ENCODE results near the gene SUMO3.
A peak's percentile ranks its signal among the peaks of the same experiment; 100 is the strongest.

Gene SUMO3

DNA sequence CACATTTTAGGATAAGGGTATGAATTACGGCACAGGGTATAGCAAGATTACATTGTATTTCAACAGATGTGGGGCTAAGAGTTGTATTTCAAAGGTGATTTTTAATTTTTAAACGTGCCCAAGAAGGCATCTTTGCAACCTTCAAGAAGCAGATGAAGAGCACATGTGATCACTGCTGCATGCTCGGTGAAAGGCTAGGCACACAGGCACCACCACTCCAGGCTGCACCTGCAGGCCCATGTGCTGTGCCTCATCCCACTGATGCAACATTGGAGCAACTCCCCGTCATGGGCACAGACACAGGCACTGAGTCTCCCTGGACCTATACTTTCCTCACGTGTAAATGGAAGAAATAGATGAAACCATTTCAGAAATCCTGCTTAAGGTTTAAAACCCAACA is 39.8 kb downstream of the SUMO3 start:
- no peak for DNase-seq

DNA sequence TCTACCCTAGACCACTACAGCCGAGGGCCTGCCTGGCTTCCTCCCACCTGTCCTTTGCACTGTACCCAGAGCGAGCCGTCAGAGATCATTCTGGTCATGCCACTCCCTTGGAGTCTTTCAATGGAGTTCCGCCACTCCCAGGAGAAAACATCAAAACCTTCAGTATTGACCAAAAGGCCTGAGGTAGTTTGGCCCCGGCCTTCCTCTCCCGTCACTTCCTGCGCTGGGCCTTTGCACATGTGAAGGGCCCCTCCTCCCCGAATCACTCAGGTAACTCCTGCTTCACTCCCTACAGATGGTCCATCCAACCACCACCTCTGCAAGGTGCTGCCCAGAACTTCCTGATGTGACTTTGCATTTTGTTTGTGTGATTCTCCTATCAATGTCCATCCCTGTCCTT is 42.9 kb downstream of the SUMO3 start:
- no peak for DNase-seq

DNA sequence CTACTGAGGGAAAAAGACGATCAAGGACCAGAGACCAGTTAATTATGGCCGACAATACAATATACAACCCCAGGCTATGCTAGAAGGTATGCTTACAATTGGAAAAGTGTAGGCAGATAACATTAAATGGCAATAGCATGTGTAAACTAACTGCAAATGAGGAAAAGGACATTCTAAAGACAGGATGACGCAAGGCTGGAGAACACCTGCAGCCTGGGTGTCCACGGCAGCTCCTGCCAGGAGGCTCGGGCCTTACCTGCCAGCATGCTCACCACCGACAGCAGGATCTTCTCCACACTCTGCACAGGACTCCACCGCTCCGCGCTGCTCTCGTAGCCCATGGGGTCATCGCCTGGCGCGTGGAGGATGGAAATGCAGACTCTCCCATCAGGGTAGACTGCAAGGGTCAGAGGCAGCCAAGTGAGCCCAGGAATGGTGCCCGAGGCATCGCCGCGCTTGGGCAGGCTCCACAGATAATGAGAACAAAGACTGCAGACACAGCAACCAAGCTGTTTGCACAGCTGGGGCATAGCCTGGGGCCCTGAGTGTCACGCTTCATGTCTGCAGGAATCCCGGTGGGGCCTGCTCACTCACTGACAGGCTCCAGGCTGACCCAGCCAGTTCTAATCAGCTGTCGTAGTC is 44.5 kb downstream of the SUMO3 start:
- DNase-seq: no peak

DNA sequence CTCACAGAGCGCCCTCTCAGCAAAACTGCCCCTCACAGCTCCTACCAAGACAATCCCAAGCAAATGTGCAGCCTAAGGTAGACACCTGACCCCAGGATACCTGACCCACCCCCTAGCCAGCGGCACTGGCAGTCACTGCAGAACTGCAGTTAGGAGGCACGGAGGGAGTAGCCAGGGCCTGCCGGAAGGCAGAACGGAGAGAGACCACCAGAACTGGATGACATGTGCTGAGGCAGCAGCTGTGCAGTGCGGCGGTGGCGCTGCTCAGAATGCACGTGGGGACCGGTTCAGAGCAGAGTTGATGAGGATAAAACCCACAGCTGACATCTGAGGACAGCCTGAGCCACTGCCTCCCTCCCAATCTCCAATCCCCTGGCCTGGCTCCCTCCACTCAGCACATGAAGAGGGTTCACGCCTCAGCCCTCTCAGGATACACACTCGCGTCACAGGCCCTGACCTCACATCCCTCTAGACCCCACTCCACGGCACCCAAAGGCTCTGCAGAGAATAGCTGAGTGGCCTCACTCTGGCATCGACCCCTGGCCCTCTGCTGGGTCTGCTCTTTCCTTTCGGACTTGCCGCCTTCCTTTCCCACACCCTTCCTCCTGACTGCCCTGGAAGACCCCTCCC is 45.9 kb downstream of the SUMO3 start:
- no peak for DNase-seq

DNA sequence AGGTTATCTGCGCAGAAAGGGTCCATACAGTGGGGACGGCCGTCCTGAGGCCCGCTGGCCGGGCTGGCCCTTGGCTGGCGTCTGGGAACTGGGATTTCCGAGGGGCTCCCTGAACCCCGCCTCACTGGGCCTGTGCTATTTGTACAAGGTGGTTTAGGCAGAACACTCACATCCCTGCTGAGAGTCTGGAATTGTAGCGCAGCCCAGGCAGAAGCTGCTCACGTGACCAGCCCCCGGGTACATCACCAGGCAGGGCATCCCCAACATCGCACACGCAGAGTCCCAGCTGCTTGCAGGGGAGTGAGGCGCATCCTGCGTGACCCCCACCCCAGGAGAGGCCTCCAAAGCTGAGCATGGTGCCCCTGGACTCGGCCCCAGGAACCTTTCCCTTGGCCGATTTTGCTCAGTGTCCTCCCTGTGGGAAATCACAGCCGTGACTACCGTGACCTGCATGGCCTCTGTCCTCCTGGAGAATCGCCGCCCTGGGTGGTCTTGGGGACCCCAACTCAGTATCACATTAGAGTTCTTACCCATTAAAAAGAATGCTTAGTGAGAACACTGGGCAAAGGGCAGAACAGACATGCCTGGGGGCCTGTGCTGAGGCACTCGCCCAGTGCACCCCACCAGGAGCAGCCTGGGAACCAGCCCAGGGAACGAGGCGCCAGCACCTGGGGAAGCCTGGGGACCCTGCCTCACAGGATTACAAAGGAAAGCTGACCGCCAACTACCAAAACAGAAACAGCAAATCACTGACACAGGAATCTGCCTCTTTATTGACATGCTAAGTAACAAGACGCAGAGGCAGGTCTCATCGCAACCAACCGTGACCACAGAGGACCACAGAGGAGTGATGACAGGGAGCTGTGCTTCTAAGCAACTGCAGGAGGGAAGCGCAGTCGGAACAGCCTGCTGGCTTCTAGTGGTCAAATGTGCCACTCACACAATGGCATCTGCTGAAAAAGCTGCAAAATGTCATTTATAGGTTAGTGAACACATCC is 49.7 kb downstream of the SUMO3 start:
- DNase-seq: no peak

DNA sequence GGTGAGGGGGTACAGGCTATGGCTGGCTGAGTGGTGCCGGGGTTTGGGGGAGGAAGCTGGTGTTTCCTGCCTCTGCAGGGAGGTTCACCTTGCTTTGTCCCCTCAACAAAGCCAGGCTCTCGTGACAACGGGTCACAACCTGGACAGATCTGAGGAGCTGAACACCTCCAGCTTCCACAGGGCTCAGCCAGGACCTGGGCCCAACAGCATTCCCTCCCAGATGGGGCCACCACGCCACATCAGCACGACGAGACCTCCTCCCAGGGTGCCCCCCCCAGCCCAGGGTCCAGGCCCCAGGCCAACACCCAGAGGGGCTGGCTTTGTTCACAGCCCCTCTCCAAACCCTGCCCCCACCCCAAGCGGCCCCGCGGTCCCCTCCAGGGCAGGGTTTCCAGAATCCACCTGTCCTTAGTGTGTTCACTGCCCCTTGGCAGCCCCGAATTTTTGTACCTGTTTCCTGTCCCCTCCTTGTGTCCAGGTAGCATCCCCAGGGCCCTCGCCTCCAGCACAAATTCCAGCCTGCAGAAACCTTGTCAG is 51.0 kb downstream of the SUMO3 start:
- DNase-seq: no peak

DNA sequence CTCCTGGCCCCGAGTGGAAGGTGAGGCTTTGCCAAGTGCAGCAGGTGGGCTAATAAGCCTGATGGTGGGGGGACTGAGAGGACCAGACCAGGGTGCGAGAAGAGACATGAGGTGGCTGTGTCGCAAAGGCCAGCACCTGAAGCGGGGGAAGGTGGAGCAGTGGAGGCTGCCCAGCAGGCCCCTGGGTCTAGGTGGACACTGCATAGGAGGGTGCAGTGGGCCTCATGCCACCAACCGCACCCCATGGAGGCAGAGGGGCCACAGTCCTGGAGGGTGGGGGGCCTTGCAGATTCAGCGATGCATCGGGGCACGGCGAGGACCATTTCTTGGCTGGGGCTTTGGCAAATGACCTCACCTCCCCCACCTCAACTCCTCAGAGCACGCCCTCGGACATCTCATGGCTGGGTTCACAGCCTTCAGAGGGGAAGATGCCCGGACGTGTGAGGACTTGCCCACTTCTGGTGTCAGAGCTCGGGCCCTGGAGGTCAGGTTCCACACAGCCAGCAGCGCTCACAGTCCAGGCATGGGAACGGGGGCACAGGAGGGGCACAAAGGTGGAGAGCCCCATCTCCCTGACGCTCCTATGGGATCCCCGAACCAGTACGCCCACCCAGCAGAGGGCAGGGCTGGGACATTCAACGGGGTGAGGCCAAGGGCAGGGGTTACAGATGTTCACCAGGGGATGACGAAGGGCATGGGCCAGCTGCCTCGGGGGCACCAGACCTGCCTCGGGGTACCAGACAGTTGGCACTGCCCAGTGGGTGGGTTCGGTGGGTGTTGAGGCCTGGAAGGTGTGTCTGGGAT is 51.6 kb downstream of the SUMO3 start:
- DNase-seq: no peak

DNA sequence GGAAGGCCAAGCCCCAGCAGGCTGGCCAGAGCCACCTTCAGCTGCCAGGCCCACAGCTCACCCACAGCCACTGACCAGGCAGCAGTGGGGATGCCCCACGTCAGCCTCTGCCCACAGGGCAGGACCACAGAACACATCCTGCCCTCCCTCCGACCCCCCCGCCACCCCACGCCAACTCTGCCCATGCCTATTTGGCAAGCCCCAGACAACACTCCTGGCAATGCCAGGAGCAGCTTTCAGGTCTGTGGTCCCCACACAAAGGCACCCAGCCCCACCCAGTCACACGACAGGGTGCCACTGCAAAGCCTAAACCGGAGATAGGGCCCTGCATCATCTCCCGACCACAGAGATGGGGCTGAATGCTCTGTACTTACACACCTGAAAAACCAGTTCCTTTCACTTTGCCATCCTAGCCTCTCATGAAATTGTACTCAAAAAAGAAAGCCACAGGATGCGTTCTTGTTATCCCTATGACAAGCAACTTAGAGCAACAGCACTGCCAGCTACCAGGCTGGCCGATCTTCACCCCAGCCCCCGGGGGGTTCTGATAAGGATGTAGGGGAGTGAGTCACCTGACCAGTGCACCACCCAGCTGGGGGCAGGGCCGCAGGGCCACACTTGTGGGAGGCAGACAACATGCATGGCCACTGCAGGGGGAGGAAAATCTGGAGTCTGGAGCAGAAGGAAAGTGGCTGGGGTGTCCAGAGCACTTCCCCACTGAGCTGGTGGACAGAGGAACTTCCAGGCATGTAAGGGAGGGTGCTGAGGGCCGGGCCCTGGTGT is 52.4 kb downstream of the SUMO3 start:
- no peak for DNase-seq

DNA sequence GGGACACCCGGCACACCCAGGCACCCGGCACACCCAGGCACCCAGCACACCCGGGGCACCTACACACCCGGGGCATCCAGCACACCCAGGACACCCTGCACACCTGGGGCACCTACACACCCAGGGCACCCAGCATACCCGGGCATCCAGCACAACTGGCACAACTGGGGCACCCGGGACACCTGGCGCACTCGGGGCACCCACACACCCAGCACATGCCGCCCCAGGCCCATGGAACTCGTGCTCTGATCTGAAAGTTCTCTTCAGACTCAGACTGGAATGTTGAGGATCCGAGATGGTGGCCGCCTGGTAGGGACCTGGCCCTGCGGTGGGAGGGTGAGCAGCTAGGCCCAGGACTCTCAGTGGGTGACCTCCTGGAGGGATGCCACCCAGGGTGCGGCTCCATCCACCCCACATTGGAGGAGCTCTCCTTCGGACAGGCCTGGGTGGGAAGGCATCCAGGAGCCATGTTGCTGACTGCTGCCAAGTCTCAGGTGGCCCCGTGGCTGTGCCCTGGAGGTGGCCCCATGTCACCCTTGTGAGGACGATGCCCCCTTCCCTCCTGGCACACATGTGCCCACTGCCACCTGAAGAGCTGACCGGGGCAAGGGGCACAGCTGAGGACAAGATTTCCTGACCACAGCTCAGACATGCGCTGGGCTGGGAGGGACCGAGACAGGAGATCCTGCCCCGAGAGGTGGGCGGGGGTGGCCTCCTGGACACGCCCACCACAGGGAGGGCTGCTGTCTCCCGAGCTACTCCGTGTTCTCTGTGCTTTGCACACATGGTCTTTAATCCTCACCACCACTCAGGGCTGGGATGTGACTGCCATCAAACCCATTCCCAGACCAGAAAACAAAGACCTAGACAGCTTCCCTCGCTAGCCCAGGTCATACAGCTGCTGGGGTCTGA is 53.3 kb downstream of the SUMO3 start:
- DNase-seq: no peak

DNA sequence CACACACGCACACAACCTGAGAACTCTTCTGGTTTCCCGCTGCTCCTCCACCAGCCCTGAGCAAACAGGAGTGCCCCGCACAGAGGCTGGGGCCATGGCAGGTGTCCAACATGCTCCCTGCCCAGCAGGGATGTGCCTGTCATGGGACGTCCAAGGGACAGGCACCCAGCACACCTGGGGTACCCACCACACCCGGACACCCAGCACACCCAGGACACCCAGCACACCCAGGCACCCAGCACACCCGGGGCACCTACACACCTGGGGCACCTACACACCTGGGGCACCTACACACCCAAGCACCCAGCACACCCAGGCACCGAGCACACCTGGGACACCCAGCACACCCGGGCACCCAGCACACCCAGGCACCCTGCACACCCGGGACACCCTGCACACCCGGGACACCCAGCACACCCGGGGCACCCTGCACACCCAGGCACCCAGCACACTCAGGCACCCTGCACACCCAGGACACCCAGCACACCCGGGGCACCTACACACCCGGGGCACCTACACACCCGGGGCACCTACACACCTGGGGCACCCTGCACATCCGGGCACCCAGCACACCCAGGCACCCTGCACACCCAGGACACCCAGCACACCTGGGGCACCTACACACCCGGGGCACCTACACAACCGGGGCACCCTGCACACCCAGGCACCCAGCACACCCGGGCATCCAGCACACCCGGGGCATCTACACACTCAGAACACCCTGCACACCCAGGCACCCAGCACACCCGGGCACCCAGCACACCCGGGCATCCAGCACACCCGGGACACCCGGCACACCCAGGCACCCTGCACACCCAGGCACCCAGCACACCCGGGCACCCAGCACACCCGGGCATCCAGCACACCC is 54.2 kb downstream of the SUMO3 start:
- no peak for DNase-seq

DNA sequence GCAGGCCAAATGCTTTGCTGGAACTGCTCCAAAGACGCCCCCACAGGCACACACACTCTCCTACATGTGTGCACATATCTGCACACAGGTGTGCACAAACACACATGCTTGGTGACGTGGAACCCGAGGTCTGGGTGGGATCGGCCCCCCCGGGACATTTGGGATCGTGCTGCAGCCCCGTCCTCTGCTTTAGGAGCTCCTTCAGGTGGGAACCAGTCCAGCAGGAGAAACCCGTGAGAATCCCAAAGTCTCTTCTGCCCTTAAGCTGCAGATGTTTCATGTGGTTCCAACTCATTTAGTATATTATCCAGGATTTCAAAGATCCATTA is 54.8 kb downstream of the SUMO3 start:
- no peak for DNase-seq

DNA sequence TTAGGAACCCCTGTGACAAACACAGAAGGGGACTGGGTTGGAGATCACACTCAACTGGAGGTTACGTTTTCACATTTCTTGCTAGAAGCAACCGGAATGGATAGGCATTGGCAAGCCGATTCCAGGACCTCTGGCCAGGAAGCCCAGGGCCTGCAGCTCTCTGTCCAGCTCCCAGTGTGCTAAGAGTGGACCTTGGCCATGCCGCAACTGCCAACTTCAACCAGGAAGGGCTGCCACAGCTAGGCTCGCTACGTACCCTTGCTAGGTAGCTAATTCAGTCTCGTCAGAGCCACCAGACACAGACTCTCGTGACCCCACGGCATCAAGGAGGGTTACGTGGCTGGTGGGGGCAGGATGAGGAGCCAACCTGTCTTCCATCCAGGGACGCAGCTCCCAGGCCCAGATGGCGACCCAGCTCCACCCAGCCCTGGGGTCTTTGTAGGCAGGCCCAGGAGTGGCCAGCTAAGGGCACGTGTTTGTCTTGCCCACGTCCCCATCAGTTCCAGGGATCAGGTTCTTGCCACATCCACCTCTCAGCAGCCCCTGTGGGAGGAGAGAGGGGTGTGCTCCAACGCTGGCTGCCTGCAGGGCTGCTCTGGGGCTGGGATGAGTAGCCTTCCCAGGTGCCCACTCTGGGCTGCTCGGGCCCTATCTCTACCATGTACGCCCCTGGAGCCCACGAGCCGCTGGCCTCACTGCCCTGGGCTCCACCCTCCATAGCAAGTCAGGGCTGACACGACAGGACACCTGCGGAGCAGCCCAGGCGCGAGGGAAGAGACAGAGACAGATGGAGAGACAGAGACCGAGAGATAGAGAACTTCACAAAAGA is 55.4 kb downstream of the SUMO3 start:
- no peak for DNase-seq

DNA sequence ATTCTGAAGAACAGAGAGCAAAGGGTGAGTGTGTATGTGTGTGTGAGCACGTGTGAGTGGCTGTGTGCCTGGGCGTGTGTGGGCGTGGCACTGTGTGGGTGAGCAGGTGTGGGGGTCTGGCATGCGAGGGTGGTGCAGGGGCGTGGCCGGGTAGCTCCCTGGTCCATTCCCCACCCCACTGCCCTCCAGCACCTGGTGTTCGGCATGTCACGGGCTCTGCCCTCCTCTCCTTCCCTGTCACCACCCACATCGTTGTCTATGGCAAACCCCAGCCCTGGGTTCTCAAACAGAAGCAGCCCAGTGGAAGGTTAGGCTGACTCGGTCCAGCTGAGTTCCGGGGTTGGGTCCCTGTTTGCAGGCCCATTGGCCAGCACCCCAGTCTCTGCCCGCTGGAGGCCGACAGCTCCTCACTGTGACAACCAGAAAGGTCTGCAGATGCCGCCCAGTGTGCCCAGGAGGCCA is 56.1 kb downstream of the SUMO3 start:
- no peak for DNase-seq

DNA sequence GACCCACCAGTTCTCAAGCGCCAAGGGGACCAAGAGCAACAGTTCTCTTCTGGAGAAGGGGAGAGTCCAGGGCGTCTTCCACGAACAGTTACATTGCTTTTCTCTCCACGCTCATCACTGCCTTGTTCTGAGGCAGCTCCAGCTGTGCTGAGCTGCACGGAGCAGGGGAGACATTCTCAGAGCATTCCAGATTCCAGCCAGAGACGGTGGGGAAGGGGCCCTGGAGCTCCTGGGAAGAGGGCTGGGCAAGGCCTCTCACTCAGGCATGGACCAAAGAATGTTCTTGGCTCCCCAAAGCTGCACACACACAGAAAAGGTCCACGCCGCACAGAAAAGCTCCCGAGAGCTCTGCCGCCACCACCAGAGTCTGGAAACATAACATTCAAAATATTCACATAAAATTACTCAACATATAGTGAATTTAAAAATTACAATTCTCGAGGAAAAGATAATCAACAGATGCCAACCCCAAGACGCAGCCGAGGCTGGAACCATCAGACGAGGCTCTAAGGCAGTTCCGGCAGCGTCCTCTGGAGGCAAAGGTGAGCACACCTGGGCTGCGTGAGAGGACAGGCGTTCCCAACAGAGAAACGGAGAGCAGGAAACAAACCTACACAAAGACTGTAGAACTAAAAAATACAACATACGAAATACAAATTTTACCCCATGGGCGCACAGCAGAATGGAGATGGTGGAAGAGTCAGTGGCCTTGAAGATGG is 56.7 kb downstream of the SUMO3 start:
- peak; percentile 79 for DNase-seq

DNA sequence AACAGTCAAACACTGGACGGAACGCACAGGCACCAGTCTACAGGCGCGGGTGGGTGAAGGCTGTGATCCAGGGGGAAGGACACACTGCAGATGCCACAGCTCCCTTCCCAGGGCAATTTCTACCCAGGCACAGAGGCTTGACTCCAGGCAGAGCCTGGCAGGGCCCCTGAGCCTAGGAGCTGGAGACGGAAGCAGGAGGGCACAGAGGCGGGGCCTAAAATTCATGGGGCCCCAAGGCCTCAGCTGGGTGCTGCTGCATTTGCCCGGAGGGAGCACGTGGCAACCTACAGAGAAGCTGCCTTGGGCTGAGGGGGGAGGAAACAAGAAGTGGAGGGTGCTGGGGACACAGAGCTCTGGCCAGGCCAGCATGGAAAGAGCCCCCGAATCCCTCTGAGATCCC is 57.5 kb downstream of the SUMO3 start:
- DNase-seq: no peak

DNA sequence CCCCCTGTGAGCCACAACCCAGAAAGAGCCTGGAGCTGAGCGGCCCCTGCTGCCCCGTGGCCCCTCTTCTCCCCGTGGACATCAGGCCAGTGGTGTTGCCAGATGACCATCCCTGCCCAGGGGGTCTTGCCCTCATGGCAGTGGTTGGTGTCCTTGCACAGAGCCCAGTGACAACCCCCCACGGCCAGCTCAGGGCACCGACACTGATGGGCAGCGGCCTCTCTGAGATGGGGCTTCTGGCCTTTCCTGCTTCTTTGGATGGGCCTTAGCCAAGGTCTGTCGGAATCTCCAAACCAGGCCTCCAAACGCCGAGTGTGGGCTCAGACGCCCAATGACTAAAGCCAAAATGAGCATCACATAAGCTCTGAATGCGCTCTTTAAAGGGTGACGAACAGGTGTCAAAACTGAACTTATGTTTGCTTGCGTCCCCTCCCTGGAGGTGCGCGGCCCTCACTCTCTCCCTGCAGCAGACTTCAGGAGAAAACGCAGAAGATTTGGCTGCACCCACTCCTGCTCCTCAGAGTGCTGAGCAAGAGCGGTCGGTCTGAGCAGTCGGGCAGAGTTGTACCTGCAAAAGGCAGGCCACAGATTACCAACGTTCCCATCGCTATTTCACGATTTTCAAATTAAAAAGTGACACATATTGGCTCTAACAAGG is 58.1 kb downstream of the SUMO3 start:
- DNase-seq: no peak

DNA sequence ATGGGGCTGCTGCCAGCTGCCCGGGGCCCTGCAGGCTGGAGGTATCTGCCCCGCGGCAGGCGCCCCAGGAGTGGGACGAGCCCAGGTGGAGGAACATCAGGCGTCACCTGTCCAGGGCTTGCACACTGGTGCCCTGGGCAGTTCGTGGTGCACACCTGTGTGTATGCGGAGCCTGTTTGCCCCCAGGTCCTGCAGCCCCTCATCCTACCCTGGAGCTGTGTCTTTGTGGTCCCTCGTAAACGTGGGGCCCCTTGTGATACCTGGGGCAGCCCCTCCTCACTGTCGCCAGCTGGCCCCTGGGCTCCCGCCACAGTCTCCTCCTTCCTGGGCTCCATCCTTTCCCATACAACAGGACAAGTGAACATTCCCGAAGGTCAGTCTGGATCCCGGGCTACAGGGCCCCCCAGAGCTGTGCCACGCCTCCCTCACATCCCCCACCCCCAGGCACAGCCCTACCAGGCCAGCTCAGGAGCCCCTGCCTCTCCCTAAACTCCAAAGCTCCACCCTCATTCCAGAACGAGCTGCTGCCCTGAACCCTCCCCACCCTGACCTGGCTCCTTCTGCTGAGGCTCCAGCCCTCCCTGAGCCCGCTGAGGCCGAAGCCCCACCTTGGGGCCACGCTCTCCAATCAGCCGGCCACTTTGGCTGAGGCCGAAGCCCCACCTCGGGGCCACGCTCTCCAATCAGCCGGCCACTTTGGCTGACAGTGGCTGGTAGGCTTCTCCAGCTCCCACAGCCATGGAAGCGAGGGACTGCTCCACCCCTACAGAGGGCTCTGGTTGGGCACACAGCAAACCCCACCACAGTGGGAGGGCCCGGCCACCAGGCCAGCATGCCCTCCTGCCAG is 58.9 kb downstream of the SUMO3 start:
- DNase-seq: no peak
